ENCODE data around the gene GJC1. TPM values are rescaled to one million over a fixed set of nuclear protein-coding genes. Genes with fewer than 3 reads are reported as not detected.

GJC1 gene
- total RNA-seq, 1 donor from 2014 or later = 3.0 TPM

GRCh38 chr17:44801880-44802279 is 28.2 kb downstream of the GJC1 start:
- DNase-seq (ENCODE audit: low read depth in 2 of 2) = no peak

- no peak for DNase-seq (ENCODE audit: low read depth in 2 of 2)
These were observed 31.7 kb downstream of the GJC1 start for GRCh38 chr17:44798356-44798755.

- no peak for DNase-seq (ENCODE audit: low read depth in 2 of 2)
These were observed 32.3 kb downstream of the GJC1 start for GRCh38 chr17:44797802-44798201.

DNA sequence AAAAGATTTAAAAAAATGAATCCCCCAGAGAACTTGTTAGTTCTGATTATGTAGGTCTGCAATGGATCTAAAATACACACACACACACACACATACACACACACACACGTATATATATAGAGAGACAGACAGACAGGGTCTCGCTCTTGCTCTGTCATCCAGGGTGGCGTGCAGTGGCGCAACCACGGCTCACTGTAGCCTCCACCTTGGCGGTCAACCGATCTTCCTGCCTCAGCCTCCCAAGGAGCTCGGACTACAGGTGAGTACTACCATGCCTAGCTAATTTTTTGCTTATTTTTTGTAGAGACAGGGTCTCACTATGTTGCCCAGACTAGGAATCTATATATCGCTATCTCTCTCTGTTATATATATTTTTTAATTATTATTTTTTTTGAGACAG is 33.4 kb downstream of the GJC1 start:
- DNase-seq (ENCODE audit: low read depth in 2 of 2) = no peak

DNA sequence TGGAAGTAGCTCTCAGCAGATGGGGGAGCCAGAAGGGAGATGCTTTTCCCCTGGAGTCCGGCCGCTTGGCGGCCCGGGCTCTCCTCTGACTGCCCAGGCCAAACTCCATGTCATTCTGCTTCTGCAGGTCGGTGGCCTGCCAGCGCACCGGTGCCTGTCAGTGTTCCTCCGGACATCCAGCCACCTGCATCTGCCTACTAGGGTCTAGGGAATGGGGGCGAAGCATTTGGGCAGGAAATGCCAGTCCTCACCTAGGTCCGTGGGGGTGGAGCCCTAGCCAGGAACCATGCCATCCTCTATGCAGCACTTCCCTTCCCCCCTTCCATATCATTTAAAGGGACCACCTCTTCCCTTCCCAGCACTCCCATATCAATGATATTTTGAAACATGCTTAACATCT is 34.2 kb downstream of the GJC1 start:
- DNase-seq (ENCODE audit: low read depth in 2 of 2) = no peak

GRCh38 chr17:44795421-44795820 is 34.7 kb downstream of the GJC1 start:
- no peak for DNase-seq (ENCODE audit: low read depth in 2 of 2)

- DNase-seq (ENCODE audit: low read depth in 2 of 2) = peak in 1 of 2 donors; percentile 89
These were observed 35.2 kb downstream of the GJC1 start for GRCh38 chr17:44794851-44795413.

DNA sequence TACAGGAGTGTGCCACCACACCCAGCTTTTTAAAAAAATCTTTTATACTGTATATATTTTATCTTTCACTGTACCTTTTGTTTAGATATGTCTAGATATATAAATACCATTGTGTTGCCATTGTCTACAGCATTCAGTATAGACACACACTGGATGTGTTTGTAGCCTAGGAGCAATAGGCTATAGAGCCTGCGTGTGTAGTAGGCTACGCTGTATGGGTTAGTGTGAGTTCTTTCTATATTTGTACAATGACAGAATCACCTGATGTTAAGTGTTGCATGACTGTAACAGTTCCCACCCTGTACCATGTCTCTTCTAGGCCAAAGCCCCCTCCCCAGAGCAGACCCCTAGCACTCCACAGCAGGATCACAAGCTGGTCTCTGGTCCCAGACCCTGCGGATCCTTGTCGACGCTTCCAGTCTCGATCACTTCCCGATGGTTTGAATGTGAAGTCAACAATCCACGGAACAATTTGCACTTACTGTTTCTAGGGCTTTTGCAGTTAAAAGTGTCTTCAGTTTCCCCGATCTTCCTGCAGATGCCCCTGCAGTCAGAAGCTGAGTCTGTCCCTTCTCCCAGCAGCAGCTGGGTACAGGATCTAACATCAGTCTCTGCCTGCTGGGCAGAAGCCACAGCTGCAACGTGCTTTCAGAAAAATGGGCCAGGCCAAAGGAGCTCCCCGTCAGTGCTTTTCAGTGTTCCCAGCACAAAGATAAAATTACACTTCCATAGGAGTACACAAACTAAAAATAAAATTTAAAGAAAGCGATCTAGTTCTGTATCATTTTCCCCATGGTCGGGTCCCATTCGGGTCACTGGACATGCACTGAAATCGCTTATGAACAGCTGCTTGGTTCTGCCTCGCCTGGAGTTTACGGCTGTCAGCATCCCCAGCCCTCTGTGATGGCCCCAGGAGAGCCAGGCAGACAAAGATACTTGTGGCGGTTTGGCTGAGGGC is 35.9 kb downstream of the GJC1 start:
- no peak for DNase-seq (ENCODE audit: low read depth in 2 of 2)

- no peak for DNase-seq (ENCODE audit: low read depth in 2 of 2)
These were observed 37.8 kb downstream of the GJC1 start for GRCh38 chr17:44792276-44792675.

DNA sequence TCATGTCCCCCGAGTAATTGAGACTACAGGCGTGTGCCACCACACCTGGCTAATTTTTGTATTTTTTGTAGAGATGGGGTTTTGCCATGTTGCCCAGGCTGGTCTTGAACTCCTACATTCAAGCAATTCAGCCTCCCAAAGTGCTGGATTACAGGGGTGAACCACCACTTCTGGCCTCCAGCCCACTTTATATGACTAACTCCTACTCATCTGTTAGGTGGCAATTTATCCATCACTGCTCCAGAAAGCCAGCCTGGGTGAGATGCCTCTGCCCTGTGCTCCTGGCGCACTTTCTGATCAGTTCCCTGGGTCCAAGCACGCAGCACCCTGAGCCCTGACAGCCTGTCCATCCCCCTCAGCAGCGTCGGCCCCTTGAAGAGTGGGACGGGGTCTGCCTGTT is 41.9 kb downstream of the GJC1 start:
- DNase-seq (ENCODE audit: low read depth in 2 of 2) = no peak

DNA sequence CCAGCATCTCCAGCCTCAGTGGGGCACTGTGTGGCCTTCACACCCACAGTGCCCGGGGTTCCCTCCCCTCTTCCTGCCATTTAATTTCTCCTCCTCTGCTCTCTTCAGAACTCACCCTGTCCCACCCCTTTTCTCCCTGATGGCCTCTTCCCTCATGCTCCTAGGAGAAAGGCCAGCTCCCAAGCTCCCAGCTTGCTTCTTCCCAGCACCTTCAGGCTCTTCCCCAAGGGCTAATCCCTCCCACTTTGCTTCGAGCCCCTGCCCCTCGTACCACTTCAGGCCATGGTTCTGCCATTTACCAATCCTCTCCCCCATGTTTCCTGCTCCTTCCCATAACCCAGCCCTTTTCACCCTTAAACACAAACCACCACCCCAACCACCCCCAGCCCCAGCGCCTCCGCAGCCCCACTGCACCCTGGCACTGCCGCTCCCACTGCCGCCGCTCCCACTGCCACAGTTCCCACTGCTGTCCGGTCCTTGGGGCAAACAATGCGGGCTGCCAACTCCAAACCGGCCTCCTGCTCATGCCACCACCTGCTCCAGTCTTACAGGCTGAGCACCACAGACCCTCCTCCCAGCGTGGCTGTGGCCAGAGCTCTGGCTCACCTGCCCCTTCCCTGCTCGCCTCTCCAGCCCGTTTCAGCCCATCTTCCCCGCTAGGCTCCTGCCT is 42.7 kb downstream of the GJC1 start:
- no peak for DNase-seq (ENCODE audit: low read depth in 2 of 2)

DNA sequence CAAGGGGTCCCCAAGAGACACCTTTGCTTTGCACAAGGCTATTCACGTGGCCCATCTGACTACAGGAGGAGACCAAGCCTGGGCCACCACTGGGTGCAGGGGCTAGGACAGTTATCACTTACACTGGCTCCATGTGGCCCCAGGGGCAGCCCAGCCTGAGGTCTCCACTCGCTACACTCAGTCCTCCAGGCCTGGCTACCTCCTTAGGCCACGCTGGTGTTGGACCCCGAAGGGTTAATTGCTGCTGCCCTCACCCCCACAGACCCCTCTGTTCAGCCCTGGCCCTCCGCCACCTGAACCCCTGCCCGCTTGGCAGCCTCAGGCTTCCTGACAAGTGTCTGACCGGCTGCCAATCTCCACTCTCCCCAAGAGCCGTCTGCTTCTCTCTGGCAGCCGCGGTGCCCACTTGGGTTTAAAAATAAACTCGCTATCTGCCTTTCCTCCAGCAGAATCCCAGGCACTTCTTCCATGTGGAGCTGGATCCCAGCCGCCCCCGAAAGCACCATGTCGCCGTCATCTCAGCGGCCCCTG is 43.5 kb downstream of the GJC1 start:
- DNase-seq (ENCODE audit: low read depth in 2 of 2) = no peak

GRCh38 chr17:44785921-44786320 is 44.2 kb downstream of the GJC1 start:
- no peak for DNase-seq (ENCODE audit: low read depth in 2 of 2)

DNA sequence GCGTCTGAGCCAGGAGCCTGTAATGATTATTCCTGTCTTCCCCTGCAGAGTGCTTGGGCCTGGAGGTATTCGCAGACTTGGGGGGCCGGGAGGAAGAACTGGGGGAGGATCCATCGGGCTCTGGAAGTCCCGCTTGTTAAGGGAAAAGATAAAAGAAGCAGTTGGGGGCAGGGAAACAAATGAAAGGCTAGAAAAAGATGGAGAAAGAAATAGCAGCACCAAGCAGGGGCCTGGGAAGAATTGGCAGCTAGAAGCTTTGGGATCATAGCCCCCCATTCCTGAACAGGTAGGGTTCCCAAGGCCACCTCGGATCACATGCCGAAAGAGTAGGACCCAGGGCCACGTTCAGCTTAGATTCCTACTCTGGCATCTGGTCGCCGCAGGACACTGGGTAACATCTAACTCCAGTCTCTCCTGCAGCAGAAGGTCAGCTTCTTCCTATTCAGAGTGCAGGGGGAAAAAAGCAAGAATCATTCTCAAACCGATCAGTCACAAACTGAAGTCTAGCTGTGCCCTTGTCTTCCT is 47.7 kb downstream of the GJC1 start:
- DNase-seq (ENCODE audit: low read depth in 2 of 2) = no peak

DNA sequence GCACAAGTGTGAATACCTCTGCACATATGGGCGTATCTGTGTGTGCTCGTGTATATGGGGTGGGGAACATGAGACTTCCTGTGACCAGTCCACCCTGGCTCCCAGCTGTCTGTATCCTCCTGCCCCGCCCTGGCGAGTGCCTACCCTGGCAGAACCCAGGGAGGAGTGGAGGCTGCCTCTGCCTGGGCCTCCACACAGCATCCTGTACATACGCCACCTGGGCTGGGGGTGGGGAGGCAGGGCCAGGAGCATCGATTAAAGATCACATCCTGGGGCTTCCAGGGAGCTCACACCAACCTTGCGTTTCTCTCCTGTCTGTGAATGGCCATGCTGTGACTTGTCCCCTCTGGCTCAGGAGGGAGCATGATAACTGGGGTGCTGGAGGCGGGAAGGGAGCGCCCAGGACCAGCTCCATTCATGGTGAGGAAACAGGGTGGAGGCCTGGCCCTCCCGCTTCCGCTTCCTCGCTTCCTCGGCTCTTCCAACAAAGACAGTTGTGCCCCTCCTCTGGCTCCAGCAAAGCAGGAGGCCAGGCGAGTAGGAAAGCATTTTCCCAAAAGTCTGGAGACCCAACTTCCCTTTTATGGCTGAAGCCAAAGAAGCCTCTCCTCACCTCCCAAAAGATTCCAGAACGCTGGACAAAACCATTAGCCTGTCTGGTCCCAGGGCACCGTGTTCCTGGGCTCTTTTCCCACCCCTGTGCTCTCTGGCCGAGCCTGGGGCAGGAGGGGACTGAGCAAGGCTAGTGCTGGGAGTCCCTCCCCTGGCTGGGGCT is 48.3 kb downstream of the GJC1 start:
- no peak for DNase-seq (ENCODE audit: low read depth in 2 of 2)

GRCh38 chr17:44780845-44781480 is 49.1 kb downstream of the GJC1 start:
- DNase-seq (ENCODE audit: low read depth in 2 of 2) = no peak

DNA sequence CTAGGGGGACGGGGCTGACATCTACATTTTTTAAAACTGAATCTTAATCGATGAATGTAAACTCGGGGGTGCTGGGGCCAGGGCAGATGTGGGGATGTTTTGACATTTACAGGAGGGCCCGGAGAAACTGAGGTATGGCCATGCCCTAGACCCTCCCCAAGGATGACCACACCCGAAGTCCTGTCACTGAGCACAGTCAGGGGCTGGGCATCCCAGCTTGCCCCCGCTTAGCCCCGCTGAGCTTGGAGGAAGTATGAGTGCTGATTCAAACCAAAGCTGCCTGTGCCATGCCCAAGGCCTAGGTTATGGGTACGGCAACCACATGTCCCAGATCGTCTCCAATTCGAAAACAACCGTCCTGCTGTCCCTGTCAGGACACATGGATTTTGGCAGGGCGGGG is 49.9 kb downstream of the GJC1 start:
- no peak for DNase-seq (ENCODE audit: low read depth in 2 of 2)

DNA sequence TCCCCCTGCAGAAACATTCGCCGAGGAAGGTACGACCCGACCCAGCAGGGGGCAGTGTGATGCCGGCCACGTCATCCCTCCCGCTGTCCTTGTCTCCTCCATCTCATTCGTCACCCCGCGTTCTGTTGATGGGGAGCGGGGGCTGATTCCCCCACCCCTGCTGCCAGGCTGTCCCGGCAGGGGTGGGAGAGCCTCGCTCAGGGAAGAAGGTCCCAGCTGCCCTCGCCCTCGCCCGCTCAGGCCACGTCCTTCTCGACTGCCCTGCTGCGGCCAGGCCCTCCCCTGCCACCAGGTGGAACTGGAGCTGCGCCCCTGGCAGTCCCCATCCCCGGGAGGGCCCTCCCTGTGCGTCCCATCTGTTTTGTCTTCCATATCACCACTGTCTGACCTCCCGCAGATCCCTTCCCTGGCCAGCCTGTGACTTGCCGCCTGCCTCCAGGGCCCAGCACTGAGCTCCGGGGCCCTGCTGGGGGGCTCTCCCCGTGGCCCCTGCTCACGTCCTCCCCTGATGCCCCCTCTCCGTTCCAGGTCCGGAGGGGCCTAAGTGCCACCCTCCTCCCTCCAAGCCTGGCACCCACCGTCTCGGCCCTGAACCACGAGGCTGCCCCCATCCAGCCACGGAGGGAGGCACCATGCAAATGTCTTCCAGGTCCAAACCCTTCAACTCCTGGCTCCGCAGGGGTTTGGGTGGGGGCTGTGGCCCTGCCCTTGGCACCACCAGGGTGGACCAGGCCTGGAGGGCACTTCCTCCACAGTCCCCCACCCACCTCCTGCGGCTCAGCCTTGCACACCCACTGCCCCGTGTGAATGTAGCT is 50.7 kb downstream of the GJC1 start:
- DNase-seq (ENCODE audit: low read depth in 2 of 2) = peak; percentile 26 to 72

- DNase-seq (ENCODE audit: low read depth in 2 of 2) = no peak
These were observed 51.4 kb downstream of the GJC1 start for GRCh38 chr17:44778656-44779210.

Measured in dermis microvascular lymphatic vessel endothelial cell (primary cell).